Lung (tissue), 12 donors: ENCODE data around the gene CDIPT. TPM values are rescaled to one million over a fixed set of nuclear protein-coding genes. Genes with fewer than 3 reads are reported as not detected.

Experiments used
- ATAC-seq: fragments of 200-7000 bp; cut with Tn5 transposase; one replicate; pipeline ENCODE4 v1.9.1; 2020; ENCODE audit warnings: moderate number of reproducible peaks; ENCODE audit not compliant: insufficient read depth, low FRiP score
- DNase-seq, 3 donors: peaks; one replicate each; pipeline ENCODE4 v3.0.0-alpha.2; 2013 to 2017
- H3K27ac ChIP-seq, 2 donors: one replicate each; pipeline ENCODE4 v1.5.1; 2013; ENCODE audit warnings: mild to moderate bottlenecking in 2 of 2, moderate library complexity in 2 of 2, control low read depth in 1 of 2, inconsistent platforms in 1 of 2, low read depth in 1 of 2, low read length in 1 of 2
- H3K27me3 ChIP-seq, 3 donors: one replicate each; pipeline ENCODE4 v1.5.1; 2013; ENCODE audit warnings: low read length in 2 of 3; ENCODE audit not compliant: control insufficient read depth in 3 of 3, insufficient read depth in 3 of 3
- H3K36me3 ChIP-seq, 4 donors: one replicate each; pipeline ENCODE4 v1.5.1; 2013; ENCODE audit warnings: low read length in 4 of 4, mild to moderate bottlenecking in 1 of 4, moderate library complexity in 1 of 4; ENCODE audit not compliant: control insufficient read depth in 4 of 4, insufficient read depth in 4 of 4
- H3K4me1 ChIP-seq, 5 donors: one replicate each; pipeline ENCODE4 v1.5.1; 2013; ENCODE audit warnings: low read length in 5 of 5, mild to moderate bottlenecking in 2 of 5, moderate library complexity in 1 of 5; ENCODE audit not compliant: control insufficient read depth in 5 of 5, insufficient read depth in 5 of 5
- H3K4me3 ChIP-seq: one replicate; pipeline ENCODE4 v1.5.1; 2013; ENCODE audit warnings: mild to moderate bottlenecking, control low read depth, moderate library complexity
- H3K9ac ChIP-seq, 2 donors: one replicate each; pipeline ENCODE4 v1.5.1; 2013; ENCODE audit warnings: low read length in 2 of 2, control low read depth in 1 of 2; ENCODE audit not compliant: insufficient read depth in 1 of 2
- H3K9me3 ChIP-seq, 4 donors: one replicate each; pipeline ENCODE4 v1.5.1; 2013; ENCODE audit warnings: low read length in 3 of 4, mild to moderate bottlenecking in 1 of 4, moderate library complexity in 1 of 4; ENCODE audit not compliant: control insufficient read depth in 4 of 4, insufficient read depth in 3 of 4
- WGBS, 2 donors: extraction: QIAGEN DNeasy Blood & Tissue Kit; methylation state at CpG; one replicate each; pipeline ENCODE4 v1.1.7; 2013; 5-methylcytosine and 5-hydroxymethylcytosine counted together
- polyA plus RNA-seq, 2 donors: library from polyadenylated mRNA; stranded (reverse); fragments of 200-250 nt; gene quantifications; one replicate each; pipeline ENCODE4 v1.2.1, GENCODE V29; 2013
- total RNA-seq, 2 donors: library from RNA; depleted of rRNA in 1 of 2; stranded (reverse); fragments of >200 nt in 1 of 2; gene quantifications; one replicate each; pipeline ENCODE4 v1.2.1, GENCODE V29; 2014 to 2021
- TF ChIP-seq, protein P1 (sequence below): IDR thresholded peaks from 2 replicates; pipeline ENCODE4 v1.5.1; 2012; ENCODE audit warnings: mild to moderate bottlenecking; ENCODE audit errors: control extremely low read depth, extremely low read depth
- donor health status: control.
- donor health status: control.
- donor health status: Bipolar disorder and iron deficiency.
- donor health status: healthy.
- donor health status: DM: yes; HTN: yes; CAD: no.

Gene CDIPT
- total and polyA plus RNA-seq, 4 donors, result 66.9 to 105 (median 73.3) TPM

DNA sequence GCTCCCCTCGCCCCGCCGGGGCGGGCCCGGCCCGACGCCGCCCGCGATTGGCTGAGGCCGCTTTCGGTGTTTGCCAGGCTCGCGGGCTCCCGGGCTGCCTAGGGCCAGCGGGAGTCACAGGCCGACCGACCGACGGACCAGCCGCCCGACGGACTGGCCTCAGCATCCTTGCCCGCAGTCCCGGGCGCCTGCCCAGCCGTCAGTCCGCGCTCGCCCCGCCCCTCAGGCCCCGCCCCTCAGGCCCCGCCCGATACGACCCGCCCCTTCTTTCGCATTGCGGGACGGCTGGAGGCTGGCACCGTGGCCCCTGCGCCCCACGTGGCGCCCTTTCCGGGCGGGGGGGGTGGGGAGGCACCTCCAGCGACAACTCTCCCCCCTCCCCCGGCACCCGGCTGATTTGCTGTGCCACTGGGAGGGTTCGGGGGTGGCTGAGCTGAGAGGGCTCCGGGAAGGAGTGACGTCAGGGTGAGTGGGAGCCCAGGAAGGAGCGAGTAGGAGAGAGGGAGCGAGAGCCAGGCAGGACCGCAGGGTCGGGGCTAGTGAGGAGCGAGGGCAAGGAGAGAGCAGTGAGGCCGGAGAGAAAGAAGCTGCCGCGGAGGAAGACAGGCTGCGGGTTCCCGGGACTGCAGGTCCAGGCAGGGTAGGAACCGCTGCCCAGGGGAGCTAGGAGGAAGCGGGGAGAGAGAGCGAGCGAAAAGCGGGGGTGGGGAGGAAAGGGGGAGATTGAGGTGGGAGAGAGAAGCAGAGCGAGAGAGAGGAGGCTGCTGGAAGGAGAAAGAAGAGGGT lies 37.3 kb upstream of the CDIPT start, which contains the start of gene ASPHD1:
Gene ASPHD1 (plus strand): TSS at position 387 of the 786 bp plus-strand sequence. CDS start 484 bp downstream, outside the sequence.
- ATAC-seq (peak; percentile 85), DNase-seq (peak; percentile 47 to 76 (median 50))
- Histone ChIP-seq H3K27ac (peak within 1 kb of the TSS in 1 of 2 donors; percentile 26), H3K4me1 (peaks cover 0 to 12% (median 4%) of the 10 kb centered on the region in 5 donors), H3K4me3 (peak within 1 kb of the TSS; percentile 67), H3K9me3 (peaks cover 0 to 2% (median 0%) of the 10 kb centered on the region in 4 donors), H3K36me3 (no peaks in the 10 kb centered on the region), H3K9ac (no peak within 1 kb of the TSS), H3K27me3 (peaks cover 0 to 14% (median 8%) of the 10 kb centered on the region in 3 donors)
- 1% methylated on average over 54 to 67 of the region's 67 CpGs for WGBS, 2 donors
- TF ChIP-seq, protein P1, sequence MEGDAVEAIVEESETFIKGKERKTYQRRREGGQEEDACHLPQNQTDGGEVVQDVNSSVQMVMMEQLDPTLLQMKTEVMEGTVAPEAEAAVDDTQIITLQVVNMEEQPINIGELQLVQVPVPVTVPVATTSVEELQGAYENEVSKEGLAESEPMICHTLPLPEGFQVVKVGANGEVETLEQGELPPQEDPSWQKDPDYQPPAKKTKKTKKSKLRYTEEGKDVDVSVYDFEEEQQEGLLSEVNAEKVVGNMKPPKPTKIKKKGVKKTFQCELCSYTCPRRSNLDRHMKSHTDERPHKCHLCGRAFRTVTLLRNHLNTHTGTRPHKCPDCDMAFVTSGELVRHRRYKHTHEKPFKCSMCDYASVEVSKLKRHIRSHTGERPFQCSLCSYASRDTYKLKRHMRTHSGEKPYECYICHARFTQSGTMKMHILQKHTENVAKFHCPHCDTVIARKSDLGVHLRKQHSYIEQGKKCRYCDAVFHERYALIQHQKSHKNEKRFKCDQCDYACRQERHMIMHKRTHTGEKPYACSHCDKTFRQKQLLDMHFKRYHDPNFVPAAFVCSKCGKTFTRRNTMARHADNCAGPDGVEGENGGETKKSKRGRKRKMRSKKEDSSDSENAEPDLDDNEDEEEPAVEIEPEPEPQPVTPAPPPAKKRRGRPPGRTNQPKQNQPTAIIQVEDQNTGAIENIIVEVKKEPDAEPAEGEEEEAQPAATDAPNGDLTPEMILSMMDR, result no peak

DNA sequence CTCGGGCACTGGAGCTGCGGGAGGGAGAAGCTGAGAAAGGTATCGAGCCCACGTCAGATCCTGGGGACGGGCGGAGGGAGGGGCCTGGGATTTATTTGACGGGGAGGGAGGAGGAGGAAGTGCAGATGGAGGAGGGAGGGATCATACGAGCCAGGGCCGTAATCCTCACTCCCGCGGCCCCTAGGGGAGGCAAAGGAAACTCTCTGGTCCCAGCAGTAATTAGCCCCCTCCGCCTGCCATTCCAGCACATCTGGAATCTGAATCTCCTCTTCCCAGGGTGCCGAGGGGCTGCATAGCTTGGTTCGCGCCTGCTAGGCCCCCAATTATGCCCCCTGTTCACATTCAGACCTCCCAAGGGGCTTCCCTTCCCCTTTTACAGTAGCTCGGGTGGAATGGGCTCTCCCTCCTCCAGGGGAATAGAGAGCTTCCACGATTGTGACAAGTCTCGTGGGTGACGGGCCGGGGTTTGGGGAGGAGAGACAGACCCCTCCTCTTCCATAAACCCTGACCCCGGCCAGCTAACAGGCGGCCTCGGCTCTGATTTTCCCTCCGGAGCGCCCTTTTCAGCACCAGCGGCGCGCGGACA lies 36.6 kb upstream of the CDIPT start, which contains the start of gene SEZ6L2:
Gene SEZ6L2 (minus strand): TSS at position 35 of the 586 bp plus-strand sequence. CDS start 531 bp downstream, outside the sequence.
- DNase-seq, result peak; percentile 61 to 77 (median 73)
- H3K4me3 ChIP-seq, result peak within 1 kb of the TSS; percentile 67
- 0 to 1% methylated on average over 25 to 29 of the region's 29 CpGs for WGBS, 2 donors
- peaks cover 0 to 2% (median 0%) of the 10 kb centered on the region in 4 donors for H3K9me3 ChIP-seq
- H3K27ac ChIP-seq, result peak within 1 kb of the TSS in 1 of 2 donors; percentile 26
- ATAC-seq, result peak; percentile 76
- H3K36me3 ChIP-seq, result no peaks in the 10 kb centered on the region
- peaks cover 0 to 14% (median 8%) of the 10 kb centered on the region in 3 donors for H3K27me3 ChIP-seq
- peaks cover 0 to 12% (median 4%) of the 10 kb centered on the region in 5 donors for H3K4me1 ChIP-seq
- TF ChIP-seq, protein P1, result no peak
- H3K9ac ChIP-seq, result no peak within 1 kb of the TSS

DNA sequence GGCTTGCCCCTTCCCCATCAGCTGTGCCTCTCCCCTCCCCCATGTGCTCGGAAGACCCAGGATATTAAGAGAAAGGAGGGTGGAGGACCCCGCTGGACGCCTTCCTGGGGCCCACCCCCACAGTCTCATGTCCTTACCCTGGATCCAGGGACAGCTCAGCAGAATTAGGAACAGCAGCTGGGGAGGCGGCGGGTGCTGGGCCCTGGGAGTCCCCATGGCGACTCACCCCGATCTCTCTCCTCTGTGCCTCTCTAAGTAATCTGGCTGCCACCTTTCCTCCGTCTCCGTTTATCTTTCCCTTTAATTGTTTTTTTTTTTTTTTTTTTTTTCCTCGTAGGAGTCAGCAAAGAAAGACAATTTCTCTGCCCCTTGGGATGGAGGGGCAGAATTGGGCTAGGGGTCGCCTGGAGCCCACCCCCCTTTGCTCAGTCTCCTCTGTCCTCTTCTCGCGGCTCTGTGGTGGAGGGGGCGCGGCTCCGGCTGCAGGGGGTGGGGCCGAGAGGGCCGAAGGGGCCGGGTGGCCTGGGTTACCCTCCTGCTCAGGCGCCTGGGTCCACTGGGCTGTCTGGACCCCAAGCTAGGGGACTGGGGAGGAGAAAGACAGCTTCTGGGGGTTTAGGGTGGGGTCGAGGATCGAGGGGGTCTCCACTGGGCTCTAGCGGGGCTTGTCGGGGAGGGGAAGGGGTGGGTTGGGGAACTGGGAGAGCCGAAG lies 35.9 kb upstream of the CDIPT start:
- ATAC-seq, result peak; percentile 24
- Histone ChIP-seq H3K27ac (no peak overlapping the region), H3K9ac (no peak overlapping the region), H3K36me3 (no peaks in the 10 kb centered on the region), H3K4me3 (no peak overlapping the region), H3K27me3 (peaks cover 0 to 14% (median 8%) of the 10 kb centered on the region in 3 donors), H3K4me1 (peaks cover 0 to 12% (median 4%) of the 10 kb centered on the region in 5 donors), H3K9me3 (peaks cover 0 to 2% (median 0%) of the 10 kb centered on the region in 4 donors)
- peak in 2 of 3 donors; percentile 6 for DNase-seq
- TF ChIP-seq, protein P1, result no peak
- WGBS, 2 donors, result 1 to 2% methylated on average over 25 of the region's 25 CpGs
